H1 (cell line): ENCODE data around the gene ATP8B3. TPM values are rescaled to one million over a fixed set of nuclear protein-coding genes. Genes with fewer than 3 reads are reported as not detected.
A peak's percentile ranks its signal among the peaks of the same experiment; 100 is the strongest.

Source experiments
- CTCF ChIA-PET: fragments of 300-600 bp; sonication (Branson Sonifier 250); formaldehyde crosslinking; loops from one replicate; lab custom pipeline; 2021; ENCODE audit not compliant: partially characterized antibody; lab: Charles Lee
- POLR2A ChIA-PET: fragments of 300-600 bp; sonication (Branson Sonifier 250); formaldehyde crosslinking; loops from one replicate; lab custom pipeline; 2021; ENCODE audit warnings: inconsistent platforms; ENCODE audit not compliant: partially characterized antibody; lab: Charles Lee
- DNase-seq, 2 experiments: peaks; one replicate each; pipeline versions ENCODE4 v3.0.0 to v3.0.0-alpha.2; 2010 to 2022; ENCODE audit warnings: low spot score in 2 of 2, low read depth in 1 of 2, mixed read lengths in 1 of 2
- FAIRE-seq: peaks from 2 replicates; lab custom pipeline; 2011; peaks lifted over from hg19 to GRCh38; lab: Jason Lieb, UNC
- H2AFZ ChIP-seq: 2 replicates; pipeline ENCODE4 v1.8.1; 2012; ENCODE audit warnings: low read length, inconsistent platforms
- H2AK5ac ChIP-seq: 2 replicates; pipeline ENCODE4 v1.6.1; 2013; ENCODE audit warnings: low read depth, low read length
- H2BK120ac ChIP-seq: replicated peaks from 2 replicates; pipeline ENCODE3; 2013; ENCODE audit warnings: low read depth, low read length, inconsistent platforms
- H2BK12ac ChIP-seq: 2 replicates; pipeline ENCODE4 v1.6.1; 2013; ENCODE audit warnings: low read depth, low read length
- H2BK15ac ChIP-seq: 2 replicates; pipeline ENCODE4 v1.6.1; 2013; ENCODE audit warnings: low read length
- H2BK20ac ChIP-seq: 2 replicates; pipeline ENCODE4 v1.6.1; 2013; ENCODE audit warnings: low read length
- H2BK5ac ChIP-seq: 2 replicates; pipeline ENCODE4 v1.6.1; 2013; ENCODE audit warnings: low read depth, low read length
- H3K14ac ChIP-seq: 2 replicates; pipeline ENCODE4 v1.6.1; 2013; ENCODE audit warnings: inconsistent platforms; ENCODE audit not compliant: insufficient read length
- H3K18ac ChIP-seq: 2 replicates; pipeline ENCODE4 v1.6.1; 2013; ENCODE audit warnings: low read length; ENCODE audit errors: extremely low read depth
- H3K23ac ChIP-seq: 2 replicates; pipeline ENCODE4 v1.6.1; 2013; ENCODE audit warnings: inconsistent platforms; ENCODE audit not compliant: insufficient read length
- H3K23me2 ChIP-seq: 2 replicates; pipeline ENCODE4 v1.6.1; 2013; ENCODE audit warnings: low read depth, low read length
- H3K27ac ChIP-seq: 2 replicates; pipeline ENCODE4 v1.6.1; 2011; ENCODE audit warnings: low read depth, low read length, inconsistent platforms
- H3K27me3 ChIP-seq, 4 experiments: replicated peaks in 1 of 4; 1 replicate in 1 of 4; 2 replicates in 3 of 4; pipeline versions ENCODE4 v1.6.1 to v1.8.1; 2011 to 2013; ENCODE audit warnings: low read length in 3 of 4, mild to moderate bottlenecking in 3 of 4, inconsistent platforms in 2 of 4, mixed read lengths in 2 of 4, moderate library complexity in 1 of 4; ENCODE audit not compliant: control insufficient read depth in 3 of 4, insufficient read depth in 3 of 4; ENCODE audit errors: extremely low read depth in 1 of 4
- H3K36me3 ChIP-seq, 4 experiments: 2 replicates each; pipeline versions ENCODE4 v1.6.1 to v1.8.1; 2011 to 2013; ENCODE audit warnings: mild to moderate bottlenecking in 4 of 4, low read length in 3 of 4, moderate library complexity in 2 of 4, control low read depth in 1 of 4, inconsistent platforms in 1 of 4; ENCODE audit not compliant: insufficient read depth in 4 of 4, control insufficient read depth in 2 of 4
- H3K4ac ChIP-seq: replicated peaks from 2 replicates; pipeline ENCODE3; 2013; ENCODE audit warnings: low read length, low read depth, mixed read lengths, inconsistent platforms; ENCODE audit not compliant: insufficient read length
- H3K4me1 ChIP-seq, 4 experiments: replicated peaks in 1 of 4; 1 replicate in 1 of 4; 2 replicates in 3 of 4; pipeline versions ENCODE4 v1.6.1 to v1.8.1; 2011 to 2013; ENCODE audit warnings: low read length in 3 of 4, inconsistent platforms in 2 of 4, mixed read lengths in 1 of 4; ENCODE audit not compliant: insufficient read depth in 4 of 4, control insufficient read depth in 3 of 4
- H3K4me2 ChIP-seq, 2 experiments: 2 replicates each; pipeline versions ENCODE4 v1.6.1 to v1.8.1; 2011 to 2013; ENCODE audit warnings: low read depth in 2 of 2, low read length in 2 of 2, control low read depth in 1 of 2, inconsistent platforms in 1 of 2, mild to moderate bottlenecking in 1 of 2; ENCODE audit not compliant: insufficient read depth in 1 of 2
- H3K4me3 ChIP-seq, 4 experiments: fragments of 200-600, 300-600 bp in 1 of 4; sonication (generic), shearing (Covaris generic), sonication (Bioruptor Twin) in 1 of 4; 2 replicates each; pipeline versions ENCODE4 v1.5.1 to v1.8.1; 2011 to 2016; ENCODE audit warnings: low read length in 4 of 4, low read depth in 3 of 4, control low read depth in 2 of 4, inconsistent platforms in 2 of 4, mild to moderate bottlenecking in 2 of 4, mixed read lengths in 1 of 4, moderate library complexity in 1 of 4; ENCODE audit not compliant: insufficient read depth in 2 of 4; ENCODE audit errors: extremely low read depth in 1 of 4
- H3K56ac ChIP-seq: replicated peaks from 2 replicates; pipeline ENCODE3; 2013; ENCODE audit warnings: low read depth, mild to moderate bottlenecking, mixed read lengths, low read length, inconsistent platforms; ENCODE audit not compliant: insufficient read length
- H3K79me1 ChIP-seq: 2 replicates; pipeline ENCODE4 v1.6.1; 2013; ENCODE audit warnings: low read depth, low read length, control low read depth
- H3K79me2 ChIP-seq, 2 experiments: 2 replicates each; pipeline versions ENCODE4 v1.6.1 to v1.8.1; 2012 to 2013; ENCODE audit warnings: low read length in 2 of 2, mild to moderate bottlenecking in 2 of 2, inconsistent platforms in 1 of 2; ENCODE audit not compliant: insufficient read depth in 2 of 2, control insufficient read depth in 1 of 2
- H3K9ac ChIP-seq, 4 experiments: replicated peaks in 1 of 4; 1 replicate in 1 of 4; 2 replicates in 3 of 4; pipeline versions ENCODE4 v1.6.1 to v1.8.1; 2011 to 2013; ENCODE audit warnings: low read depth in 3 of 4, low read length in 3 of 4, control low read depth in 2 of 4, mild to moderate bottlenecking in 2 of 4, moderate library complexity in 2 of 4, inconsistent platforms in 1 of 4; ENCODE audit errors: extremely low read depth in 1 of 4
- H3K9me3 ChIP-seq, 2 experiments: 2 replicates each; pipeline versions ENCODE4 v1.6.1 to v1.8.1; 2012 to 2013; ENCODE audit warnings: mild to moderate bottlenecking in 2 of 2, moderate library complexity in 2 of 2, control low read depth in 1 of 2, inconsistent platforms in 1 of 2, low read depth in 1 of 2, low read length in 1 of 2, mixed read lengths in 1 of 2; ENCODE audit not compliant: insufficient read depth in 2 of 2
- H4K20me1 ChIP-seq, 2 experiments: replicated peaks in 1 of 2; 2 replicates each; pipeline versions ENCODE3 to v1.8.1; 2011 to 2013; ENCODE audit warnings: inconsistent platforms in 2 of 2, low read length in 2 of 2, mild to moderate bottlenecking in 1 of 2; ENCODE audit not compliant: insufficient read depth in 2 of 2, control insufficient read depth in 1 of 2
- H4K5ac ChIP-seq: 2 replicates; pipeline ENCODE4 v1.6.1; 2013; ENCODE audit warnings: low read length, low read depth, mixed read lengths, inconsistent platforms; ENCODE audit not compliant: insufficient read length
- H4K8ac ChIP-seq: 2 replicates; pipeline ENCODE4 v1.8.0; 2013; ENCODE audit warnings: mild to moderate bottlenecking, moderate library complexity, low read length, inconsistent platforms; ENCODE audit not compliant: insufficient read depth; ENCODE audit errors: extremely low read depth
- H4K91ac ChIP-seq: replicated peaks from 2 replicates; pipeline ENCODE3; 2013; ENCODE audit warnings: low read length, mixed read lengths, inconsistent platforms; ENCODE audit not compliant: insufficient read length
- POU5F1 ChIP-seq: IDR thresholded peaks from 2 replicates; pipeline ENCODE4 v1.6.1; 2011; ENCODE audit warnings: low read depth, mild to moderate bottlenecking, low read length, moderate library complexity
- RNF2 ChIP-seq: fragments of 200-900, 300-1000 bp; sonication (generic); IDR thresholded peaks from 2 replicates; pipeline ENCODE4 v1.7.1; 2016; ENCODE audit warnings: borderline replicate concordance, low read depth, mild to moderate bottlenecking, antibody characterized with exemption, low read length; ENCODE audit not compliant: poor library complexity, severe bottlenecking; ENCODE audit errors: missing control alignments
- WGBS, 2 experiments: shearing (Covaris generic) in 1 of 2; methylation state at CpG; one replicate each; pipeline versions ENCODE4 v1.1.6 to v1.1.7; 2013 to 2015; ENCODE audit warnings: low lambda C conversion rate in 2 of 2, mixed read lengths in 2 of 2, inconsistent platforms in 1 of 2, low coverage in 1 of 2, missing lambda C conversion rate in 1 of 2; ENCODE audit not compliant: insufficient replicate concordance in 2 of 2, insufficient coverage in 1 of 2, insufficient read length in 1 of 2; ENCODE audit errors: extremely low coverage in 1 of 2, missing lambda C conversion rate in 1 of 2; 5-methylcytosine and 5-hydroxymethylcytosine counted together
- polyA plus RNA-seq, 7 experiments: library from polyadenylated mRNA; depleted of rRNA in 3 of 7; stranded (reverse) in 5 of 7; unstranded in 2 of 7; fragments of >200 nt in 5 of 7; fragments of 200-250 nt in 2 of 7; gene quantifications; 1 replicate in 5 of 7; 2 replicates in 1 of 7; 4 replicates in 1 of 7; pipeline versions ENCODE4 v1.2.1 to v1.2.3, GENCODE V29; 2011 to 2013; ENCODE audit warnings: missing spikeins in 2 of 7, mixed read lengths in 2 of 7
- total RNA-seq: library from RNA; stranded (reverse); fragmentation: NEBNext Ultra II Directional; extraction: Animal tissue kit (Norgen Biotek cat#: 25700); gene quantifications from 2 replicates; pipeline ENCODE4 v1.2.1, GENCODE V29; 2021

Gene ATP8B3
- total and polyA plus RNA-seq, 2 of the 8 experiments (the other 6 are each of a cell fraction or from before 2014, with no cell fraction given) = 4.1 to 9.3 TPM

- H3K23ac ChIP-seq = no peak overlapping the region
- DNase-seq = no peak
- no peak overlapping the region for H3K56ac ChIP-seq
- peak overlapping the region in 1 of 2 experiments; percentile 55; a peak in 1 of 4 replicates for H3K4me2 ChIP-seq
- H4K5ac ChIP-seq = no peak overlapping the region
- H3K18ac ChIP-seq = peak overlapping the region; percentile 13
- H2BK5ac ChIP-seq = peak overlapping the region; percentile 18; the same call in 1 of the 2 replicates
- H3K27ac ChIP-seq = no peak overlapping the region
- no peak overlapping the region for H4K91ac ChIP-seq
- no peak overlapping the region for H2BK20ac ChIP-seq
- H3K4ac ChIP-seq = no peak overlapping the region
- H3K4me3 ChIP-seq = no peak overlapping the region
- H2BK15ac ChIP-seq = no peak overlapping the region
- no peak overlapping the region; the same call in 1 of the 2 replicates for H2BK12ac ChIP-seq
- peaks cover 0 to 18% (median 0%) of the 10 kb centered on the region in 4 experiments; a peak in 1 of 8 replicates for H3K36me3 ChIP-seq
- no peak overlapping the region; the same call in 1 of the 2 replicates for H2AK5ac ChIP-seq
- no peak overlapping the region for H3K14ac ChIP-seq
- H4K20me1 ChIP-seq = peaks cover 12 to 34% of the 10 kb centered on the region in 2 experiments
- H3K4me1 ChIP-seq = peaks cover 0 to 32% (median 14%) of the 10 kb centered on the region in 4 experiments; a peak in 6 of 7 replicates
- CTCF ChIA-PET = interaction anchor here (0.6 to 2.5 kb wide), 5 partner anchors 9 to 312 kb away, joined by 3 to 13 read pairs (median 3); no protein-coding TSS in a partner anchor
- no peaks in the 10 kb centered on the region for H3K9me3 ChIP-seq
- H3K79me1 ChIP-seq = no peaks in the 10 kb centered on the region
- no peak overlapping the region for H3K9ac ChIP-seq
- peak overlapping the region; percentile 35; the same call in 1 of the 2 replicates for H4K8ac ChIP-seq
- no peaks in the 10 kb centered on the region; the same call in 1 of the 2 replicates for H3K23me2 ChIP-seq
- POLR2A ChIA-PET = interaction anchor here (4.7 kb wide), 1 partner anchor 10 kb away, joined by 19 read pairs; no protein-coding TSS in a partner anchor
- H2AFZ ChIP-seq = no peak overlapping the region
- 16% methylated on average over 18 of the region's 20 CpGs; no CpG with 5 or more reads in 1 of the 2 experiments for whole genome bisulfite sequencing, 2 experiments
- peaks cover 98 to 99% (median 99%) of the 10 kb centered on the region in 4 experiments for H3K27me3 ChIP-seq
- H3K79me2 ChIP-seq = no peaks in the 10 kb centered on the region
- FAIRE-seq = no peak
- no peak overlapping the region for H2BK120ac ChIP-seq
- TF ChIP-seq POU5F1 (no peak), RNF2 (peak; percentile 73)
These were observed 55.8 kb downstream of the ATP8B3 start for GRCh38 chr19:1756264-1756663.
